GM12873 (cell line): ENCODE data around the gene ZSCAN1.

ENCODE experiments used
- CTCF ChIP-seq: IDR thresholded peaks from 2 replicates; pipeline ENCODE4 v1.5.1; 2012; ENCODE audit warnings: low read depth, mild to moderate bottlenecking, moderate library complexity, low read length, control low read depth; ENCODE audit not compliant: insufficient read depth; ENCODE audit errors: missing control alignments

The ZSCAN1 gene

DNA sequence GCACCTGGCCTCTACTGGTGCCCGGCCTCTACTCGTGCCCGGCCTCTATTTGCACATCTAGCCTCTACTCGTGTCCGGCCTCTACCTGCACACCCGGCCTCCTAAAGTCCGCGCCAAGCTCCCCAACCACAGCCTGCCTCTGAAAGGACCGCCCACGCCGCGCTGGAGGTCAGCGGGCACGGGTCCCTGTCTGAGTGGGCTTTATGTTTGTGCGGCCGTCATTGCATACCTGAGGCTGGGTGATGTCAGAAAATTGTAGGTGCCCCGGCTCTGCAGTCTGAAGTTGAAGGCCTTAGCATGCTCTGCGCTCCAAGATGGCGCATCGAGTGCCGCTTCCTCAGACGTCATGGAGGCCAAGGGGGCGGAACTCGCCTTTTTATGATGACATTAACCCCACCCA, 26.4 kb downstream of the ZSCAN1 start:
- no peak for TF ChIP-seq CTCF

DNA sequence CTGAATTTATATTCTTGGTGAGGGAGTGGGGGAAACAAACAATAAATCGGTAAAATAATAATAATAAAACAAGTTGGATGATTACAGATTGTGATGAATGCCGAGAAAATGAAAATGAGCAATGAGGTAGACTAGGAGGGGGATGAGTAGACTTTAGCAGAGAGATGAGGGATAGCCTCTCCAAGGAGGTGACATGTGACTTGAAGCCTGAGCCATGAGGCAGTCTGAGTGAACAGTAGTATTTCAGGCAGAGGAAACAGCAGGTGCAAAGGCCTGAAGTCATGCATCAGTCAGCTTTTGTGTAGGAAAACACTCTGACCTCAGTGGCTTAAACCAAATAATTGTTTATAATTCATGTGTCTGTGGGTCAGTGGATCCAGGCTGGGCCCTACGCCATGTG, 29.9 kb downstream of the ZSCAN1 start:
- TF ChIP-seq CTCF = no peak

GRCh38 chr19:58067240-58067912, 33.6 kb downstream of the ZSCAN1 start:
- TF ChIP-seq CTCF = no peak

DNA sequence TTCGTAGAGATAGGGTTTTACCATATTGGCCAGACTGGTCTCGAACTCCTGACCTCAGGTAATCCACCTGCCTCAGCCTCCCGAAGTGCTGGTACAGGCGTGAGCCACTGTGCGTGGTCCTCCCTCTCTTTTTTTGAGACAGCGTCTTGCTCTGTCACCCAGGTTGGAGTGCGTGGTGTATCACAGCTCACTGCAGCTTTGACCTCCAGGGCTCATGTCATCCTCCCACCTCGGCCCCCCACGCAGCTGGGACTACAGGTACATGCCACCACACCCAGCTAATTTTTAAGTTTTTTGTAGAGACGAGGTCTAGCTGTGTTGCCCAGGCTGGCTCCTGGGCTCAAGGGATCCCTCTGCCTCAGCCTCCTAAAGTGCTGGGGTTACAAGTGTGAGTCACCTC, 46.0 kb downstream of the ZSCAN1 start:
- no peak for TF ChIP-seq CTCF

- TF ChIP-seq CTCF = no peak
Measured at GRCh38 chr19:58083021-58083420, 49.2 kb downstream of the ZSCAN1 start.

DNA sequence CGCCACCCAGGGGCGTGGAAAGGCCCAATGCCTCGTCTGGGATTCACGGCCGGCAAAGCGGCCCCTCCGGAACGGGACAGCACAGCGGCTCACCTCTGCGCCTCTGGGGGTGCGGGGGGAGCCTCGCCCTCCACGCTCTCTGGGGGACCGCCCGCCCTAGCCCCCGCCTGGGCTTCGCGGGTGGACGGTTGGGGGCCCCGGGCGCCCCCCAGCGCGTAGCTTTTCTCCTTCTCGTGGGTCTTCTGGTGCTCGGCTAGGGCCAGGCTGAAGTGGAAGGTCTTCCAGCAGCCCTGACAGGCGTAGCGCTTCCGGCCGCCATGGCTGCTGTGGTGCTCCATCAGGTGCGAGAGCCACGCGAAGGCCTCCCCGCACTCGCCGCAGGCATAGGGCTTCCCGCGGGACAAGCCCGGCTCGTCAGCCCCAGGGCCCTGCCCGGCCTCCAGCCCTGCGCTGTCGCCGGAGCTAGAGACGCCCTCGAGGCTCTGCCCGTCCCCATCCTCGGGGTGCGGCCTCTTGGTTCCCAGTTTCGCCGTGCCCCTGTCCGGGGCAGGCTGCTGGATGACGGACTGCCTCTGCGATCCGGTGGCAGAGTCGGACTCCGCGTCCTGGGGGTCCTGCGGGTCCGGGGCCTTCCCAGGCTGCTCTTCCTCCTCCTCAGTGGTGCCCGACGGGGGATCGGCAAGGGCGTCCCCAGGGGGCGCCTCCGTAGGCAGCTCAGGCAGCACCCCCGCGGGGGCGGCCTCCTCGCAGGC, 50.9 kb downstream of the ZSCAN1 start:
- no peak for TF ChIP-seq CTCF

DNA sequence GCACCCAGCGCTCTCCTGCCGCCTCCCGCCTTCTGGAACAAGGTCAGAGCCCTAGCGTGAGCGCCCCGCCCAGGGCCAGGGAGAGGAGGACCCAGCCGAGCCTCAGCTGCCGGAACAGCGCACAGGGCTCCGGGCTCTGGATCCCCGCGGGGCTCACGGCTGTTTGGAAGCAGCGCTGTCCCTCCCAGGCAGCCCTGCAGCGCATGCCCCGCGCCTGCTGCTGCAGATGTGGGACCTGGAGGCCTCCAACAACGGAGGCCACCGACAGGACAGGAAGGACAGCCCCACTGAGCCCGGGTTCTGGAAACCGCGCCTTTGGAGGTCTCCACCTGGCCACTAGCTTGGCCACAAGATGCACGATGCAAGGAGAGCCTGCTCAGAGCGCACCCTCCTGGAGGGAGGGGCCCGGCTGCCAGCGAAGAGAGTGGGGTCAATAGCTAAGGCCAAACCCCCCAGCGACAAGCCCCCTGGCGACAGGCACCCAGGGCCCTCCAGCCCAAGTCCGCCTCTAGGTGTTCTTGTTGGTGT, 51.6 kb downstream of the ZSCAN1 start:
- TF ChIP-seq CTCF = no peak
